CD4-positive, CD25-positive, alpha-beta regulatory T cell (primary cell): Measurements from ENCODE around the gene FUS. TPM values are rescaled to one million over a fixed set of nuclear protein-coding genes. Genes with fewer than 3 reads are reported as not detected.
"Not testable (repeated sequence)": the region's sequence is repeated elsewhere in the genome, so short reads cannot be mapped to it uniquely, and the experiment has no call there.

ENCODE experiments used
- ATAC-seq, 2 donors: fragments of 150-1000 bp; cut with Tn5 transposase; one replicate each; pipeline ENCODE4 v1.10.0; 2021; ENCODE audit warnings: low read depth in 2 of 2, moderate number of reproducible peaks in 2 of 2, moderate library complexity in 1 of 2
- DNase-seq, 3 donors: peaks; one replicate each; pipeline versions ENCODE4 v3.0.0 to v3.0.0-alpha.2; 2012 to 2022; ENCODE audit warnings: mixed read lengths in 1 of 3
- H3K27ac ChIP-seq: one replicate; pipeline ENCODE4 v1.7.0; 2013; ENCODE audit warnings: mild to moderate bottlenecking, low read length; ENCODE audit not compliant: insufficient read depth, poor library complexity, severe bottlenecking
- H3K27me3 ChIP-seq: one replicate; pipeline ENCODE4 v1.7.0; 2013; ENCODE audit warnings: low read length; ENCODE audit not compliant: control insufficient read depth, insufficient read depth
- H3K36me3 ChIP-seq: one replicate; pipeline ENCODE4 v1.7.0; 2013; ENCODE audit warnings: mild to moderate bottlenecking, low read length, moderate library complexity; ENCODE audit not compliant: control insufficient read depth, insufficient read depth
- H3K4me1 ChIP-seq: 2 replicates; pipeline ENCODE4 v1.7.0; 2013; ENCODE audit warnings: mild to moderate bottlenecking, low read length; ENCODE audit not compliant: insufficient read depth, control insufficient read depth, poor library complexity, severe bottlenecking
- H3K4me3 ChIP-seq: one replicate; pipeline ENCODE4 v1.7.0; 2013; ENCODE audit warnings: low read depth, mild to moderate bottlenecking, low read length, moderate library complexity
- H3K9me3 ChIP-seq, 2 experiments: 1 replicate in 1 of 2; 2 replicates in 1 of 2; pipeline ENCODE4 v1.7.0; 2013; ENCODE audit warnings: low read length in 2 of 2, mild to moderate bottlenecking in 1 of 2, moderate library complexity in 1 of 2; ENCODE audit not compliant: control insufficient read depth in 2 of 2
- H3K27ac Mint-ChIP-seq, 3 donors: one replicate each; pipeline ENCODE4 v1.8.0; 2020 to 2022; ENCODE audit warnings: mild to moderate bottlenecking in 3 of 3, mixed read lengths in 3 of 3, moderate library complexity in 2 of 3
- H3K27me3 Mint-ChIP-seq: one replicate; pipeline ENCODE4 v1.8.0; 2022; ENCODE audit warnings: mild to moderate bottlenecking, mixed read lengths
- H3K36me3 Mint-ChIP-seq: one replicate; pipeline ENCODE4 v1.8.0; 2020; ENCODE audit warnings: mixed read lengths
- H3K4me1 Mint-ChIP-seq, 4 donors: one replicate each; pipeline ENCODE4 v1.8.0; 2020 to 2022; ENCODE audit warnings: mixed read lengths in 4 of 4, mild to moderate bottlenecking in 1 of 4
- H3K4me3 Mint-ChIP-seq, 4 donors: one replicate each; pipeline ENCODE4 v1.8.0; 2020 to 2022; ENCODE audit warnings: mild to moderate bottlenecking in 4 of 4, mixed read lengths in 4 of 4, moderate library complexity in 3 of 4
- H3K9me3 Mint-ChIP-seq, 7 donors: one replicate each; pipeline ENCODE4 v1.8.0; 2020 to 2022; ENCODE audit warnings: mixed read lengths in 7 of 7, mild to moderate bottlenecking in 3 of 7, moderate library complexity in 2 of 7
- polyA plus RNA-seq, 4 donors: library from polyadenylated mRNA; unstranded; fragments of 300-500 nt; fragmentation: Illumina TruSeq; gene quantifications; one replicate each; pipeline ENCODE4 v1.2.3, GENCODE V29; 2021
- total RNA-seq: library from RNA; stranded (reverse); gene quantifications from one replicate; pipeline ENCODE4 v1.2.3, GENCODE V29; 2022

FUS gene
- total and polyA plus RNA-seq, 5 donors from 2014 or later, result 119 to 918 (median 133) TPM

DNA sequence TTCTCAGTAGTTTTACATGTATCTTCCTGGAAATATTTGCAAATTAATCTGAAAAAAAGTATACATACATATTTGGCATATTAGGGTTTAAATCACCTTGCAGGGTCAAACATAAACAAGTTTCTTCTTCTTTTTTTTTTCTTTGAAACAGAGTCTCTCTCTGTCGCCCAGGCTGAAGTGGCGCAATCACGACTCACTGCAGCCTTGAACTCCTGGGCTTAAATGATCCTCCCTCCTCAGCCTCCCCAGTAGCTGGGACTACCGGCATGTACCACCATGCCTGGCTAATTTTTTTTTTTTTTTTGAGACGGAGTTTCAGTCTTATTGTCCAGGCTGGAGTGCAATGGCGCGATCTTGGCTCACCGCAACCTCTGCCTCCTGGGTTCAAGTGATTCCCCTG lies 12.6 kb upstream of the FUS start:
- Histone ChIP-seq H3K9me3 (no peaks in the 10 kb centered on the region), H3K4me3 (no peak overlapping the region), H3K27me3 (no peaks in the 10 kb centered on the region), H3K36me3 (no peaks in the 10 kb centered on the region), H3K4me1 (no peaks in the 10 kb centered on the region), H3K27ac (no peak overlapping the region)
- Mint-ChIP-seq H3K27ac (no peak overlapping the region), H3K27me3 (peaks cover 5% of the 10 kb centered on the region), H3K4me3 (no peak overlapping the region), H3K9me3 (no peaks in the 10 kb centered on the region), H3K36me3 (no peaks in the 10 kb centered on the region), H3K4me1 (no peaks in the 10 kb centered on the region)
- no peak for DNase-seq
- ATAC-seq, result no peak

DNA sequence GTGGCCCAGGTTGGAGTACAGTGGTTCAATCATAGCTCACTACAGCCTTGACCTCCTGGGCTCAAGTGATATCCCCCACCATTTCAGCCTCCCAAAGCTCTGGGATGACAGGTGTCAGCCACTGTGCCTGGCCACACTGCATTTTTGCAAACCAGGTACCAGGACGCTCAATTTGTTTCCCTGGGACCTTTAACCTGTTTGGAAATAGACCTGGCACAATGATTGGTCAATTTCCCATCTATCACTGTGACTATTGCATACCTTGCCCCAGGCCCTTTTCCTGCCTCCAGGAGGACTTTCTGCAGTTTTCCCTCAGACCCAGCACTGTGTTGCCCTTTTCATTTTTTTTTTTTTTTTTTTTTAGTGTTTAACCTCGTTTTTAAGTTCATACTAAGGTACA lies 11.1 kb upstream of the FUS start:
- DNase-seq (no peak), ATAC-seq (no peak)
- H3K9me3 ChIP-seq, result no peaks in the 10 kb centered on the region
- no peak overlapping the region for H3K4me3 Mint-ChIP-seq
- H3K27ac ChIP-seq, result no peak overlapping the region
- no peak overlapping the region for H3K4me3 ChIP-seq
- H3K27me3 Mint-ChIP-seq, result peaks cover 5% of the 10 kb centered on the region
- H3K4me1 ChIP-seq, result no peaks in the 10 kb centered on the region
- no peaks in the 10 kb centered on the region for H3K36me3 ChIP-seq
- no peaks in the 10 kb centered on the region for H3K36me3 Mint-ChIP-seq
- H3K27ac Mint-ChIP-seq, result no peak overlapping the region
- no peaks in the 10 kb centered on the region for H3K27me3 ChIP-seq
- H3K4me1 Mint-ChIP-seq, result no peaks in the 10 kb centered on the region
- H3K9me3 Mint-ChIP-seq, result no peaks in the 10 kb centered on the region

DNA sequence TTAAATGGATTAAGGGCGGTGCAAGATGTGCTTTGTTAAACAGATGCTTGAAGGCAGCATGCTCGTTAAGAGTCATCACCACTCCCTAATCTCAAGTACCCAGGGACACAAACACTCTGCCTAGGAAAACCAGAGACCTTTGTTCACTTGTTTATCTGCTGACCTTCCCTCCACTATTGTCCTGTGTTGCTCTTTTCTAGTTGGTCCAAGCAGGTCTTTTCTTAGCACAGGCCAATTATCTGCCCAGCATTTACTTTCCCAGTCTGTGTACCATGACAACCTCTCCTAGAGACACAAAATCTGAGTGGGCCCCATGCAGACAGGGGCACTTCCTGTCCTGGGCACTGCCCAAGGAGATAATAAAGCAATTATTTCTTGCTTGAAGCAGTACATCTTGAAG lies 9.9 kb upstream of the FUS start:
- H3K36me3 ChIP-seq, H3K4me1 Mint-ChIP-seq, H3K27ac Mint-ChIP-seq, H3K27me3 ChIP-seq, ATAC-seq, H3K9me3 Mint-ChIP-seq, H3K27me3 Mint-ChIP-seq, DNase-seq, H3K36me3 Mint-ChIP-seq, H3K4me3 ChIP-seq, H3K4me1 ChIP-seq, H3K27ac ChIP-seq, H3K9me3 ChIP-seq: not testable (repeated sequence)
- H3K4me3 Mint-ChIP-seq, result peak overlapping the region in 1 of 4 donors; percentile 17

DNA sequence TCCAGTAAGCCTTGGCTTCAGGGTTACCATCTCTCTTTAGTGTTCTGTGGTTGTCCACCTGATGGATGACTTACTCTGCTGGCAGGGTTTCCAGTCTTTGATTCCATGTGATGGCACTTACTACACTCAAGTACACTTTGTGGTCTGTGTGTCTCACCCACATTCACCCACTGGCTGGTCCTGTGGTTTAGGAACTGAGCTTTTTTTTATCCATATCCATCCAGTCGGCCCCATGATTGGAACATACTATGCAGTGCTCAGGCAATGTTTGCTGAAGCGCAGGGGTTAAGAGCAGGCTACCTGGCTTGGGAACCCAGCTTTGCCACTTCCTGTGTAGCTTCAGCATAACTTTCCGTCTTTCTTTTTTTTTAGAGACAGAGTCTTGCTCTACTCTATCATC lies 2.8 kb upstream of the FUS start:
- peak overlapping the region; percentile 53 for H3K4me3 ChIP-seq
- Mint-ChIP-seq H3K4me3 (peak overlapping the region; percentile 66 to 99 (median 92)), H3K4me1 (peaks cover 18 to 45% (median 24%) of the 10 kb centered on the region in 4 donors)

DNA sequence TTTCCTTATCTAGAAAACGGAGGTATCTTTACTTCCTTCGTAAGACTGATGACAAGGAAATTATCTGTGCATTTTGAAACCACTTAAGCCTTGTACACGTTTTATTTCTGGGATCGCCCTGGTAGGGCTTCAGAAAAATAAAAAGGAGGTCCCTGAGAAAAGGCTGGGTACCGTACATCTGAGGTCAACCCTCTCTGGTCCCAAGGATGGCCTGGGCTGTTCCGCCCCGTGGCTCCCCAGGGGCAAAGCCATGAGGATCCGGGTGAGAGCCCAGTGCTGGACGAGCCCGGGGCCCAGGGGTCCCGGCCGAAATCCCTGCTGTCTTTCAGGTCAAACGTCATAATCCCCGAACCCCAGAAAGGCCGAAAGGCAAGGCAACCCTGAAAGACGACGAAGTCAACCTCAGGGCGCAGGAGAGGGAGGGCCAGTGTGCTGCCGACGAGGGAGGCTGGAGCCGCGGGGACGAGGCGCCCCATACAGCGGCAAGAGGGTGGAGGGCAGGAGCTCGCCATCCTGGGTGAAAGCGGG lies 656 bp upstream of the FUS start:
- no peak for ATAC-seq
- peaks cover 25 to 66% (median 41%) of the 10 kb centered on the region in 4 donors for H3K4me1 Mint-ChIP-seq

More for the DNA sequence above, 2.8 kb upstream of the FUS start:
- H3K9me3 ChIP-seq, result no peaks in the 10 kb centered on the region
- no peaks in the 10 kb centered on the region for H3K27me3 ChIP-seq
- Mint-ChIP-seq H3K27ac (peak overlapping the region; percentile 71 to 92 (median 76)), H3K36me3 (peaks cover 8% of the 10 kb centered on the region), H3K9me3 (peaks cover 0 to 3% (median 0%) of the 10 kb centered on the region in 7 donors), H3K27me3 (peaks cover 19% of the 10 kb centered on the region)
- H3K27ac ChIP-seq, result no peak overlapping the region
- DNase-seq (peak; percentile 12 to 79 (median 65)), ATAC-seq (peak; percentile 30 to 36)
- peaks cover 45% of the 10 kb centered on the region for H3K4me1 ChIP-seq
- peaks cover 3% of the 10 kb centered on the region for H3K36me3 ChIP-seq

DNA sequence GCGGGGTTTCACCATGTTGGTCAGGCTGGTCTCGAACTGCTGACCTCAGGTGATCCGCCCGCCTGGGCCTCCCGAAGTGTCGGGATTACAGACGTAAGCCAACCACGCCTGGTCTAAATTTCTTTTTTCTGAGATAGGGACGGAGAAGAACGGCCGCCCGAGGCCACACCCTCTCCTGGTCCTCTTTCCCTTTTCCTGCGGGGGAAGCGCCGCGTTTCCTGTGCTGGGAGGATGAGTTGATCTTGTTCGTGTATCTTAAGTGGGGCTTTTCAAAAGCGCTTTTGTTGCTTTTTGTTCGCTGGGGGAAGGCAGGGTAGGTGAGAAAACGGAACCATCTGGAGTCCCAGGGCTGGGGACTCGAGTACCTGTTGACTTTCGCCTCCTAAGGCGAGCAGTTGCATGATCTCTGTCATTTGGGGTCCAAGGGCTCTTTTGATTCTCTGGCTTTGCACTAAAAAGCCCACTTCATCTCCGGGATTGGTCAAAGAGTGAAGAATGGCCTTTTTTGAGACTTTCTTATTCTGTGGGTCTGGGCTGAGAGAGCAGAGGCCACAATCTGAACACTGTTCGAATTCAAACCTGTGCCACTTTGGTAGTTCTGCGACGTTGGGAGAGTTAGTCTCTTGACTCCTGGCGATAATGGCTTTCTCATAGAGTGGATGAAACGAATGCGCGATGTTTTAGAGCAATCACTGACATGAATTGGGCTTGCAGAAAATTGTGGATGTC lies 1.3 kb downstream of the FUS start:
- peak; percentile 22 to 50 (median 27) for DNase-seq
- Histone ChIP-seq H3K4me1 (peaks cover 72% of the 10 kb centered on the region), H3K36me3 (peaks cover 44% of the 10 kb centered on the region), H3K27ac (peak overlapping the region; percentile 89), H3K27me3 (no peaks in the 10 kb centered on the region), H3K4me3 (peak overlapping the region; percentile 87), H3K9me3 (no peaks in the 10 kb centered on the region)
- H3K27me3 Mint-ChIP-seq, result peaks cover 19% of the 10 kb centered on the region
- no peak for ATAC-seq
- peak overlapping the region; percentile 95 to 99 (median 98) for H3K4me3 Mint-ChIP-seq
- peak overlapping the region; percentile 97 to 99 (median 97) for H3K27ac Mint-ChIP-seq
- H3K36me3 Mint-ChIP-seq, result peaks cover 44% of the 10 kb centered on the region
- peaks cover 0 to 5% (median 0%) of the 10 kb centered on the region in 7 donors for H3K9me3 Mint-ChIP-seq
- H3K4me1 Mint-ChIP-seq, result peaks cover 38 to 82% (median 56%) of the 10 kb centered on the region in 4 donors

More for the DNA sequence above, 656 bp upstream of the FUS start:
- Mint-ChIP-seq H3K9me3 (peaks cover 0 to 3% (median 0%) of the 10 kb centered on the region in 7 donors), H3K4me3 (peak overlapping the region; percentile 95 to 99 (median 98)), H3K27me3 (peaks cover 19% of the 10 kb centered on the region), H3K27ac (peak overlapping the region; percentile 91 to 99 (median 97)), H3K36me3 (peaks cover 27% of the 10 kb centered on the region)
- Histone ChIP-seq H3K27ac (peak overlapping the region; percentile 89), H3K9me3 (no peaks in the 10 kb centered on the region), H3K36me3 (peaks cover 25% of the 10 kb centered on the region), H3K27me3 (no peaks in the 10 kb centered on the region), H3K4me3 (peak overlapping the region; percentile 84), H3K4me1 (peaks cover 66% of the 10 kb centered on the region)
- no peak for DNase-seq

DNA sequence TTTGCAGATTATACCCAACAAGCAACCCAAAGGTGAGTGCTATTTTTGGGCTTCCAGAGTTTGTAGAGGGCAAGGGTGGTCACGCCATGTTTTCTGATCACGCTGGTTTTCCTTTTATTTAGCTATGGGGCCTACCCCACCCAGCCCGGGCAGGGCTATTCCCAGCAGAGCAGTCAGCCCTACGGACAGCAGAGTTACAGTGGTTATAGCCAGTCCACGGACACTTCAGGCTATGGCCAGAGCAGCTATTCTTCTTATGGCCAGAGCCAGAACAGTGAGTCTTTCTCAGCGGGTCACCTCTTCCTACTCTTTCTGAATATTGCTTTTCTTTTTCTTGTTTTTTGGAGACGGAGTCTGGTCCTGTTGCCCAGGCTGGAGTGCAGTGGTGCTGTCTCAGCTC lies 2.5 kb downstream of the FUS start:
- peaks cover 72% of the 10 kb centered on the region for H3K4me1 ChIP-seq
- Mint-ChIP-seq H3K4me1 (peaks cover 42 to 83% (median 59%) of the 10 kb centered on the region in 4 donors), H3K27me3 (peaks cover 19% of the 10 kb centered on the region), H3K9me3 (peaks cover 0 to 5% (median 0%) of the 10 kb centered on the region in 7 donors), H3K27ac (peak overlapping the region in 2 of 3 donors; percentile 70 to 99), H3K4me3 (peak overlapping the region; percentile 95 to 99 (median 98)), H3K36me3 (peaks cover 55% of the 10 kb centered on the region)
- H3K9me3 ChIP-seq, result no peaks in the 10 kb centered on the region
- ATAC-seq (no peak), DNase-seq (no peak)
- H3K27me3 ChIP-seq, result no peaks in the 10 kb centered on the region
- H3K36me3 ChIP-seq, result peaks cover 55% of the 10 kb centered on the region
- H3K27ac ChIP-seq, result no peak overlapping the region
- peak overlapping the region; percentile 87 for H3K4me3 ChIP-seq
